GM18873 (cell line): ENCODE measurements around the gene TSPAN14.
"Not testable (repeated sequence)": the region's sequence is repeated elsewhere in the genome, so short reads cannot be mapped to it uniquely, and the experiment has no call there.

Experiments used
- ATAC-seq: cut with Tn5 transposase; IDR thresholded peaks from one replicate; pipeline ENCODE4 v1.9.1; 2021; ENCODE audit warnings: mild to moderate bottlenecking, moderate library complexity, moderate number of reproducible peaks; ENCODE audit not compliant: unreplicated experiment, low FRiP score

Gene TSPAN14, protein sequence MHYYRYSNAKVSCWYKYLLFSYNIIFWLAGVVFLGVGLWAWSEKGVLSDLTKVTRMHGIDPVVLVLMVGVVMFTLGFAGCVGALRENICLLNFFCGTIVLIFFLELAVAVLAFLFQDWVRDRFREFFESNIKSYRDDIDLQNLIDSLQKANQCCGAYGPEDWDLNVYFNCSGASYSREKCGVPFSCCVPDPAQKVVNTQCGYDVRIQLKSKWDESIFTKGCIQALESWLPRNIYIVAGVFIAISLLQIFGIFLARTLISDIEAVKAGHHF

DNA sequence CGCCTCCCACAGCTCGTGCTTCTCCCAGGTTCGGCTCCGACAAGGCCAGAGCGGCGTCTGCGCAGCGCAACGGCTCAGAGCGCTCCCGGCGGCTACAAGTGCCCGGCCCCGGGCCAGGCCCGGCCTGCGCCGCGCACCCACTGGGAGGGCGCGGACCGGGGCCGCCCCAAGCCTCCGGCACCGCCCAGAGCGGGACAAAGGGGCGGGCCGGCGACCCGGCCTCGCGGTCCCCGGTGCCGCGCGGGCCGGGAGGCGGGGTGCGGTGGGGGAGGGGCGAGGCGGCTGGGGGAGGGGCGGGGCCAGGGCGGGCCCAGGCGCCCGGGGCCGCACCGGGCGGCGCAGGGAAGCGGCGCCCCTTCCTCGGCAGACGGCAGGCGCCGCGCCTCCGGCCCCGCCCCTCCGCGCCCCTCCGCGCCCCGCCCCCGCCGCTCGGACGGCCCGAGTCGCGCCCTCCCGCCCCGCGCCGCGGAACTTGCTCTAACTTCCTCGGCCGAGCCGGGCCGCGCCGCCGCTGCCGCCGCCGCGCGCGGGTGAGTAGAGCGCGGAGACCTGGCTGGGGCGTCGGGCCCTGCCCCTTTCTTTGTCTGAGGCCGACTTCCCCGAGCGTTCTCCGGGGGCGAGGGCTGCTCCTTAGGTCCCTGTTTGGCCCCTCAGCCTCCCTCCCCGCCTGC lies at the start of gene TSPAN14:
TSS of gene TSPAN14 (plus strand) at position 469 of the 671 bp plus-strand sequence. CDS start 34,924 bp downstream, outside the sequence.
- peak; percentile 38 for ATAC-seq

DNA sequence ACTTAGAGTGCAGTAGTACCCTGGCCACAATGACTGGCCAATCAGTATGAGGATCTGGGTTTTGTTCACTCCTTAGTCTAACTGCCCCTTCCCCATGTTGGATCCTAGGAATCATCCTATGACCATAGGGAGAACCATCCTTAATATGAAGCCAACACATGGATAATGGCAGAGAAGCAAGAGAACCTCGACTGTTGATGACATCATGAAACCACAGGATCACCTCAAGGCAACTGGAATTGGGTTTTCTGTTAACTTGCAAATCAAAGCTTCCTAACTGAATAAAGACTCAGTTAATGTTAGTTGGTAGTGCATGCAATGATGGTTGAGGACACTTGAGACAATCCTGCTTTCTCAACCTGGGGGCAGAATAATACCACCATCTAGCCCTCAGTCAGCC lies 49.1 kb upstream of the TSPAN14 start:
- ATAC-seq = no peak

DNA sequence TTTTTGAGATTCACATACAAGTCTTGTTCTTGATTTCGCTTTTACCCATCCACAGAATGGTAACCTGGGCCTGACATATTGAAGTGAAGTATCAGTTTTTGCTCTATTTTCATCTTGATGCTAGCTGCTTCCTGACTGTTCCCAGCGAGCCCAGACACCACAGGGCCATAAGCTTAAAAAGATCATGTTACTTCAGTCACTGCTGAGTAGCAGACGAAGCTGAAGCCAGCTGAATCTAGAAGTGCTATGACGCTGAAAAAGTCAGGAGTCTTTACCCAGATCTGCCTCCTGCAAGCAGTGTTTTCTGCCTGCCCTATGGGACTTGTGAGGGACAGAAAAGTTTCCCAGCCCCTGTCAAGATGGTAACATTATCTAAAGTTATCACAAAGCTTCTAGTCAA lies 48.5 kb upstream of the TSPAN14 start:
- no peak for ATAC-seq

DNA sequence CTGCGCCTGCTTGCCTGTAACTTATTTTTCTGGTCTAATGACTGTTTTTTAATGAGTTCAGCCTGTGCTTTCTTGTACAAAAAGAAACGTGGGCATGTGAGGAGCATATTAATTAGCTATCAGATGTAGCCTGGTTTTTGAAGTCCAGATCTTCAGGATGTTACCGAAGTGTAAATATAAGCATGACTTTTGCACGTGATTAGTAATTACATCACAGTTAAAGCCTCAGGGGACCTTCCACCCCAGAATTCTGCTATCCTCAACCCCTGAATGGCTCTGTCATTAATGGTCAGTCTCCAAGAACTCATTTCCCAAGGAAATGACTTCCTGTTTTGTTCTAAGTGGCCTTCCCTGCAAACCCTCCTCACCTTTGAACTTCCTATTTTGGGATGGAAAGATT lies 47.9 kb upstream of the TSPAN14 start:
- ATAC-seq = no peak

DNA sequence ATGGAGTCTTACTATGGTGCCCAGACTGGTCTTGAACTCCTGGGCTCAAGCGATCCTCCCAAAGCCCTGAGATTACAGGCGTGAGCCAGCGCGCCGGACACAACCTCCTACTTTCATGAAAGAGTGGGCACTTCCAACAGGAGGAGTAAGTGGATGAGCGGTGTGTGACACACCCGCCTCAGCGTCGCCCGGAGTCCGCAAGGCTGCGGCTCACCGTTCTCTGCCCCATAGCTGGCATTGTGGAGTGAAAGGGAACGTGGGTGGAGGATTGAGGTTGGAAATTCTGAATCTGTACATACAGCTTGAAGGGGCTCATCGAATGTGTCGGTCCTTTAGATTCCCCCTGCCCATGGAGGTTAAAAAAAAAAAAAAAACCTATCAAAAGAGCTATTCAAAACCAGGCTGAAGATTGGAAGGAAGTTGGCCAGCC lies 46.3 kb upstream of the TSPAN14 start:
- peak; percentile 28 for ATAC-seq

DNA sequence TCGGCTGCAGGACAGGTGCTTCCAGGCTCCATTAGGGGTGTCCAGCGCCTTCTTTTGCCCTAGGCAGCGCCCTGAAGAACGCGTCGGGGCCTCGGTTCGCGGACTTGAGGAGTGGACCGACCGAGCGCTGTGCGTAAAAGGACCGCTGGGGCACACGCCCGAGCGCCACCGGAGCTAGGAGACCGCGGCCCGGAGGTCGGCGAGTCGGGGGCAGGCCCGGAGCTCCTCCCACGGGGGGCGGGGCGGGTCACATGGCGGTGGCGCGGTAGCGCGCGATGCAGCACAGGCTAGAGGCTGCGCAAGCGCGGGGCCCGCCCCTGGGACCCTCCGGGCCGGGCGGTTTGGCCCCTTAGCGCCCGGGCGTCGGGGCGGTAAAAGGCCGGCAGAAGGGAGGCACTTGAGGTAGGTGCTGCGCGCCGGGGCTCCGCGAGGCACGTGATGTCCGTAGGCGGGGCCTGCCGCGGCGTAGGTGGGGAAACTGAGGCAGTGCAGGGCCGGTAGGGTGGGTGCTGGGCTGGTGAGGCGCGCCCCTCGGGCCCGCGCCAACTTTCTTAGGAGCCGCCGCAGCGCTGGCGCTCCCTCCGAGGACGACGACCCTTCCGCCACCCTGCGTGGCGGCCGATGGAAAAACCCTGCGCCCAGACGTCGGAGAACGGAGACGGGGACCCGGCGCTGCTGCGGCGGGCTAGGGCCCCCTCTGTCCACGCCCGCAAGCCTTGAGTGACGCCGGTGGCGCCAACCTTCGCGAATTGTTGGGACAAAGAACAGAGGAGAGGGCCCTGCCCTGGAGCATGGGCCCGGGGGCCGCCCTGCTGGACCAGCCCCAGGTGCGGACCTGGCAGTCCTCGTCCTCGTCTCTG lies 45.6 kb upstream of the TSPAN14 start, which contains the start of gene PRXL2A:
TSS of gene PRXL2A (plus strand) at position 310 of the 860 bp plus-strand sequence. CDS start 11,917 bp downstream, outside the sequence.
- ATAC-seq = peak; percentile 74

DNA sequence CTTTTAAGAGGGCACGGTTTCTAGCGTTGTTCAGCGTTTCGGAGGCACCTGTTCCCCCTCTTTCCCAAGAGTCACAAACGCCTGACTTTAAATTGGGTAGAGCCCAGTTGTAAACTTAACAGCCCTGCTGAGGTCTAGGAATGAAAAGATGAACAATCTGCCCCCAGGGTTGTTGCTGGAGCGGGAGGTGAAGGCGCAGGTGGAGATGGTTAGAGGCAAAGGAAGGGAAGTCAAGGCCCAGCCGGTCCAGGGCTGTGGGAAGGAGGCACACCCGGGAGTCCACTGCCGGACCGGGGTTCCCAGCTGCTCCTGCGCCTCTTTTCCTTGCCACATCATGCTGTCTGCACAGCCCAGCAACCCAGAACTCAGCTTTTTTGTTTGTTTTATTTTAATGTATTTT lies 45.0 kb upstream of the TSPAN14 start:
- no peak for ATAC-seq

DNA sequence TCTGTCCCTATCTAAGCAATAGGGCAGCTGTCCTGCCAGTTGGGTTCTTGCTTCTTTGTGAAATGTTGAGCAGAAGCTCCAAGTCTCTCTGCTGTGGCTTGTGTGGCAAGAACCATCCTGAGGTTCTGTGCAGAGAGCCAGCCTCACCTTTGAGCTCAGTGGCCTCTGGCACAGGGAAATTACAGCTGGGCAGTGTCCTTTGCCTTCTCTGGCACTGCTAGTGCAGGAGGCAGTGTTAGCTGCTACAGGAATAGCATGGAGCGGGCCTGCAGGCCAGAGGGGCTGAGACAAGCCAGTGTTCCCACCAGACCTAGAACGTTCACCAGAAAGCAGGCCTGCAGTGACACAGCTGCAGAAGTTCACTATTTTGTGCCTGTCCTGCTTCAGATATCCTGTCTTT lies 44.0 kb upstream of the TSPAN14 start:
- no peak for ATAC-seq

DNA sequence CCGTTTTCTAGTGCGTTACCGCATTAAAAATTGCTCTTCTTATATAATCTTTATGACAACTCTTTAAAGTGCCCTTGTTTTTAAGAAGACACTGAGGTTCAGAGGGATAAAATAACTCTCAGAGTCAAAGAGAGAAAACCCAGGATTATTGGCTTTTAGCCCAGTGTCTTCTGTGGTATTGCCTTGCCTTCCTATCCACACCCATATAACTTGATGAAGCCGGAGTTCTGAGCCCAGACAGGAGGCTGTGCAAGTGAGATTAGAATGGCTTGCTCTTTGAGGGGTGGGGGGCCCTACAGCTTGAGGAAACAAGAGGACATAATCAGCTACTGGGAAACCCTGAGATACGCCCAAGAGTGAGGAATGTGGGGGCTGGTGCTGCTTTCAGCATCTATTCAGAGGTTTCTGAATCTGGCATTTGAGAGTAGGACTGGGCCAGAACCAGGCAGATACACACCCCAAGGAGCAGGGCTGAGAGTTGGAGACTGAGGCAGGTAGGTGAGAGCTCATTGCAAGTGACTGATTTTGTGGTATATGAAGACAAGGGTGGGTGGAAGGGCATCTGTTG lies 43.4 kb upstream of the TSPAN14 start:
- ATAC-seq = no peak

DNA sequence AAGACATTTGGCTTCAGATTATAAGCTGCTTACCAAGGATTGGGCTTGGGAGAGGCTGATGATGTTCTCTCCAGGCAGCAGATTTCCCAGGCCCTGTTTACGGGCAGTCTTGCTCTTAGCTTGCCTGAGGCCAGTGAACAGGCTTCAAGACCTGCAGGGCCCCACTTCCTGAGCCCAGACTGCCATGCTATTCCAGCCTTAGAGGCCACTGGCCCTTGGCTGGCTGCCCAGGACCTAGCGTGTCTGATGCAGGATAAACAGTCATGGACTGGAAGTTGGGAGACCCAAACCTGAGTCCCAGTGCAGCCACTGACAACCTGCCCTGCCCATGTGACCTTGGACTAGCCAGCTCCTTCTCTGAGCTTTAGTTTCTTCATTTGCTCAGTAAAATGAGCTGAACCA lies 42.8 kb upstream of the TSPAN14 start:
- ATAC-seq = no peak

DNA sequence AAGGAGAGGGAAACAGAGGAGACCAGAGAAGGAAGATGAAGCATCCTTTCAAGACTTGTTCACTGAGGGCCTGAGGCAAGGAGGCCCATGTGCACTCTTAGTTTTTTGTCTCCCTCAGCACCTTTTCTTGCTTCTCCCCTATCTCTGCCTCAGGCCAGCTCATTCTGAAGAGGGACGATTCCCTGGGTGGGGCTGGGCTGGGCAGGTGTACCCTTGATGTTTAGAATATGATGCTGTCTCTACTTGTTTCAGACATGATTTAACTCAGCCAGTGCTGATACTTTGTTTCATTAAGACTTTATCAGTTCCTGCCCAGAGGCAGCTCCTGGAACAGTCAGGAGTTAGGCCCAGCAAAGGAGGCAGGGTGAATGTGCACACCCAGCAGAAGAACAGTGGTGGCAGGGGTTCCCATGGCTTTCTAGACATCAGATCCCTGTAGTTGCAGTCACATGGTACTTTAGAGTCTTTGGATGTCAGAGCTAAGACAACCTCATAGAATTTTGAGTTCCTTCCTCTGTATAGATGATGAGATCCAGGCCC lies 42.4 kb upstream of the TSPAN14 start:
- ATAC-seq = no peak

DNA sequence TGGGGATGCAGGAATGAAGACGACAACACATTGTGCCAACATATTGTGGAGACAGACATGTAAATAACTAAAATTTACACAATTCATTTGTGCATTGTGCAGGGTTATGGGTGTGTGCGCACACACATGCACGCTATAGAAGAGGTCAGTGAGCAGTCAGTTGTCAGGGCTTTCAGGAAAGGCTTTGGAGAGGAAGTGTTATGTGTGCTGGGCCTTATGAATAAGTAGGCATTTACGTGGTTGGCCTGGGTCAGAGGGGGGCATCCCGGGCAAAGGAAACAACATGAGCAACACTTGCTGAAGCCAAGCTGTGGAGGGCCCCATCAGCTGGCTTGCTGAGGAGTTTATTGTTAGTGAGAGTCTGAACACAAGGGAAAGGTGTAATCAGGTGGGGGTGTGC lies 41.6 kb upstream of the TSPAN14 start:
- no peak for ATAC-seq

DNA sequence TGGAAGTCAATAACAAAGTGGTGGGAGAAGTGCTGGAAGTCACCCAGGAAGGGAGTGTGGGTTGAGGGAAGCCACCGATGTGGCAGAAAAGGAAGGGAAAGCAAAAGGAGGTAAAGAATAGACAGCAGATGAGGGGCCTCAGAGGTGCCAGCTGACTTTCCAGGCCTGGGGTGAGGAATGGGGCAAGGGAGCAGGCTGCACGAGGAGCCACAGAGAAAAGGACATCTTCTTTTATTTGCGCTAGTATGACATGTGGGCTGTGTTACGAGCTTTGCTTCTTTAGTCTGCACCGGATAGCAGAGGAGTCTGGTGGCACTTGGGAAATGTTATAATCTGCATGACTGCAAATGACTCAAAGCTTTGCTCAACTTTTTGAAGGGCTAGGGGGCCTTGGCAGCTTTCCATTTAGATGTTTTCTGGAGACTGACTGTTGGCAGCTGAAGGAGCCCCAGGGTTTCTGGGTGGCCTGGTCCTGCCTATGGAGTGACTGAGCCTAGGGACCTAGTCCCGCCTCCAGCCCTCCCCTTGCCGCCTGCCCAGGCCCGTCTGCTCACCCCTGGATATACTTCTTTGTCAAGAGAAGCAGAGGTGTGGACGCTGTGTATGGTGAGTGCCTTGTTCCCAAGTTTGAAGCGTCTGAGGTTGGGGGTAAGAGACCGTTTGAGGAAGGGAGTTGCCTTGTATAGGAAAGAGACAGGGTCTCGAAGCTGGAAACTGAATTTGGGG lies 40.7 kb upstream of the TSPAN14 start:
- no peak for ATAC-seq

DNA sequence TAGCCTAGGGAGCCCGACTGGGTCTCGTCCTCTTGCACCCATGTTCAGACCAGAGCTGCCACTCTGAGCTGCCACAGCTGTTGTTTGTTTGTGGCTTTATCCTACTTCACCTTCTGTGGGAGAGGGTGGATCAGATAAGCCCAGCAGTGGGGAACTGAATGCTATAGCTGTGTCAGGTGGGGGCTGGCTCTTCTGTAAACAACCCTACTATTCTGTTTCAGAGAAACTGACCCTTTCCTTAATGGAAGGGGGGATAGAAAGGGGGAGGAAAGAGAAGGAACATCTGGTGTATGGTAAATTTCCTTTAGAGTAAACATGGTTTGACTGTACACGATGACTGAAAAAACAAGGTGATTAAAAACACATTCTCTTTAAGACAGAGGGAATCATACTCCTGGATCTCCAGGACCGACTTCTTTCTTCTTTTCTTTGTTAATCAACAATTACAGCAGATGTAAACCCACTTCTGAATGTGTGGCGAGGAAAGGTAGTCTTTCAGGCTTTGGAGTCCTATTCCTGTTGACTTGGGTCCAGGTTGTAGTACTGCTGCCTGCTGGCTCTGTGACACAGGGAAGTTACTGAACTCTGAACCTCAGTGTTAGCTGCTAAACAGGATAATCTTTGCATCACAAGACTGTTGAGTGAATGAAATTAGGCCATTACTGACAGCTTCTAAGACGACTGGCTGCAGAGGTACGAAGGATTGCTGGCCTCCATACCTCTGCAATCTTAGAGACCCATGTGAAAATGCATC lies 39.8 kb upstream of the TSPAN14 start:
- no peak for ATAC-seq

DNA sequence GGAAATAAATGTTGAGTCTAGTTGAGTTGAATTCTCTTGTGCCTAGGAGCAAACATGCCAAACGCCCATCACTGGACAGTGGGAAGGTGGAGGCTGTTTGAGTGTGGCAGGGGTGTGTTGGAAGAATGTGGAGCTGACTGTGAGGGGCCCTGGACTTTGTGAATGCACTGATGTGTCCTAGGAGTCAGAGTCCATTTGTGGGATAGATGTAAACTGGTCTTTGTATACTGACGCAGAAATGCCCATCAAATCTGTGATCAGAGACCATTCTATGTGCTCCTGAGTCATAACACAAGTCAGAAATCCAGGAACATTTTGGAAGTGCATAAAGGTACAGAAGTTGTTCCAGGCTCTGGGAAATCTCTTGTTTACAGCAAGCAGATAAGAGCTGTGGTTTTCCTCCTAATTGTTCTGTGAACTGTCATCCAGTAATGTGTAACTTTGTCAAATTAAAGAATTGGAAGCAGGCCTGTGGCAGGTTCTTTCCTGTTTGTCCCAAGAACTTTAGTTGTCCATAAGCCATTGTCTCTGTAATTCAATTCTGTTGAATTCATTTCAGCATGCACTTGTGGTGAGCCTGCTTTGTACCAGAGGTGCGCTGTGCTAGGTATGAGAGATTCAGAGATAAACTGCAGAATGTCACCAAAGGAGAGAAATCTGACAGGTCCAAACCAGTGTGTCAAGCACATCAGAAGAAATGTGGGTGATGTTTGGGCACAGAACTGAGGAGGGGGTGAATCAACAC lies 38.2 kb upstream of the TSPAN14 start:
- ATAC-seq = no peak

DNA sequence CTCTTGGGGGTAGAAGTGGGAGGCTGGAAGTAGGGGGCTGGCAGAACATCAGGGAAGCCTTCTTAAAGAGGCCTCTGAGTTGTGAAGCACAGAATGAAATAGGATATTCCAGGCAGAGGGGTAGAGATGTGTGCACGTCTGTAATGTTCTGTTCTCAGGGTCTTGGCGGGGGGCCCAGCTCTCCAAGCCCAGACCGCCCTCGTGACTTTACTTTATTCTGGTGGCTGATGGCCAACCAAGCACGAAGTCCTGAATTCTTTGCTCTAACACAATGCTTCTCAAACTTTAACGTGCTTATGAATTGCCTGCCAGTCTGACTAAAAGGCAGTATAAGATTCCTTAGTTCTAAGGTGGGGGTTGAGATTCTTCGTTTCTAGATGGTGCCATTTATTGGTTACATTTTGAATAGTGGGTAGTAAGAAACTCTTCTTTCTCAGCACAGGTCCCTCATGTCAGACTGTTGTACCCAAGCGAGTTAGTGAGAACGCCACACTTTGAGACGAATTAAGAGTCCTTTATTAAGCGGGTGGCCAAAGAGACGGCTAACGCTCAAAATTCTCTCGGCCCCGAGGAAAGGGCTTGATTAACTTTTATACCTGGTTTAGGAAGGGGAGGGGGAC lies 37.5 kb upstream of the TSPAN14 start:
- ATAC-seq = no peak

DNA sequence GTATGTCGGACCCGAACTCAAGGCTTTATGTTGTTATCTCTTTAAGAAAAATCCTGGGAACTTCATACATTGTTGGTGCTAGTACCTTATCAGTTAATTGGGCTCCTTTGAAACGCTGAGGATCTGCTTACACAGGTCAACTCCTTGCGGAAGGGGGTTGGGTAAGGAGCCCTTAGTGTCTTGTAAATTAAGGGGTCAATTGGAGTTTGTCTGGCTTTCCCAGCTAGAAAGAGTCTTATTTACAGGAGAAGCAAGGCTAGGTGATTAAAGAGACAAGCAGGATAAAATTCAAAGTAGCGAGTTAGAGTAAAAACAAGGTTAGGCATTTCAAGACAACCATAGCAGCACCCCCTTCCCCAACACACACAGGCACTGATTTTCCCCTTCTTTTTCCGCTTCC lies 36.9 kb upstream of the TSPAN14 start:
- ATAC-seq = not testable (repeated sequence)
